ENCODE measurements around the gene PKMYT1. TPM values are rescaled to one million over a fixed set of nuclear protein-coding genes. Genes with fewer than 3 reads are reported as not detected.

The PKMYT1 gene
- total RNA-seq, 2 experiments from 2014 or later, result 104 to 195 TPM

- Histone ChIP-seq H3K27ac (ENCODE audit: low read depth, low read length, poor library complexity, severe bottlenecking) (peak overlapping the region; percentile 12), H3K4me1 (ENCODE audit: insufficient read depth, low read length, poor library complexity, severe bottlenecking) (peaks cover 39% of the 10 kb centered on the region), H3K9me2 (ENCODE audit: insufficient read depth, low read length) (no peaks in the 10 kb centered on the region), H3K4me2 (ENCODE audit: low read length) (peak overlapping the region; percentile 86), H4K20me1 (ENCODE audit: insufficient read depth, low read length) (no peaks in the 10 kb centered on the region), H2AFZ (ENCODE audit: low read length) (no peak overlapping the region), H3K9me3 (ENCODE audit: low read length) (no peaks in the 10 kb centered on the region), H3K36me3 (ENCODE audit: insufficient read depth, low read length) (peaks cover 5% of the 10 kb centered on the region; the same call in 1 of the 2 replicates), H3K79me2 (ENCODE audit: insufficient read depth, low read depth, low read length) (no peaks in the 10 kb centered on the region), H3K4me3 (ENCODE audit: low read depth, low read length, poor library complexity, severe bottlenecking) (peak overlapping the region; percentile 68)
- no peak for TF ChIP-seq EZH2phosphoT487 (IDR thresholded peaks at IDR 0.05; ENCODE audit: borderline replicate concordance, low read depth, low read length)
- peak; percentile 66 for TF ChIP-seq CTCF (conservative IDR thresholded peaks at IDR 0.05; ENCODE audit: low read length)
- DNase-seq (ENCODE audit: low spot score), result peak; percentile 80
- BruUV-seq (replicated peaks), result no TSS peak
- intact Hi-C loops (cut with micrococcal nuclease; ENCODE audit: unreplicated experiment), result loop anchor here (2.0 kb wide), 1 partner anchor 19 kb away; no protein-coding TSS in a partner anchor
- POLR2A ChIA-PET, result interaction anchor here (1.7 kb wide), 1 partner anchor 14 kb away, joined by 7 read pairs; no protein-coding TSS in a partner anchor
- CTCF ChIA-PET (ENCODE audit: unreplicated experiment), result interaction anchor here (0.6 kb wide), 1 partner anchor 634 kb away, joined by 3 read pairs; no protein-coding TSS in a partner anchor
These were observed 41.4 kb upstream of the PKMYT1 start for GRCh38 chr16:3021449-3022207.

GRCh38 chr16:3020604-3021448 lies 40.6 kb upstream of the PKMYT1 start:
- H3K27ac ChIP-seq (ENCODE audit: low read depth, low read length, poor library complexity, severe bottlenecking), result no peak overlapping the region
- H3K9me3 ChIP-seq (ENCODE audit: low read length), result no peaks in the 10 kb centered on the region
- H4K20me1 ChIP-seq (ENCODE audit: insufficient read depth, low read length), result no peaks in the 10 kb centered on the region
- no peaks in the 10 kb centered on the region for H3K9me2 ChIP-seq (ENCODE audit: insufficient read depth, low read length)
- BruUV-seq (replicated peaks), result no TSS peak
- peak overlapping the region; percentile 68 for H3K4me3 ChIP-seq (ENCODE audit: low read depth, low read length, poor library complexity, severe bottlenecking)
- intact Hi-C loops (cut with micrococcal nuclease; ENCODE audit: unreplicated experiment), result loop anchor here (2.0 kb wide), 1 partner anchor 18 kb away; no protein-coding TSS in a partner anchor
- peak overlapping the region; percentile 30; the same call in 1 of the 2 replicates for H2AFZ ChIP-seq (ENCODE audit: low read length)
- POLR2A ChIA-PET, result interaction anchor here (0.7 to 1.7 kb wide), 3 partner anchors 10 to 101 kb away, joined by 3 to 7 read pairs (median 3); no protein-coding TSS in a partner anchor
- peak overlapping the region; percentile 86 for H3K4me2 ChIP-seq (ENCODE audit: low read length)
- H3K36me3 ChIP-seq (ENCODE audit: insufficient read depth, low read length), result no peaks in the 10 kb centered on the region
- H3K79me2 ChIP-seq (ENCODE audit: insufficient read depth, low read depth, low read length), result no peaks in the 10 kb centered on the region
- H3K4me1 ChIP-seq (ENCODE audit: insufficient read depth, low read length, poor library complexity, severe bottlenecking), result peaks cover 39% of the 10 kb centered on the region
- CTCF ChIA-PET (ENCODE audit: unreplicated experiment), result interaction anchor here (0.6 kb wide), 2 partner anchors 105 to 633 kb away, joined by 3 read pairs; no protein-coding TSS in a partner anchor
- TF ChIP-seq CTCF (conservative IDR thresholded peaks at IDR 0.05; ENCODE audit: low read length), result no peak; the same call in 1 of the 2 replicates
- TF ChIP-seq EZH2phosphoT487 (IDR thresholded peaks at IDR 0.05; ENCODE audit: borderline replicate concordance, low read depth, low read length), result no peak
- DNase-seq (ENCODE audit: low spot score), result peak; percentile 44
